CD4-positive, alpha-beta T cell treated with Interleukin-17A for 1 hour (primary cell): Measurements from ENCODE around the gene ALK.
"Not testable (repeated sequence)": the region's sequence is repeated elsewhere in the genome, so short reads cannot be mapped to it uniquely, and the experiment has no call there.

Experiments used
- DNase-seq: peaks from one replicate; pipeline ENCODE4 v3.0.0-alpha.2; 2020

ALK gene

DNA sequence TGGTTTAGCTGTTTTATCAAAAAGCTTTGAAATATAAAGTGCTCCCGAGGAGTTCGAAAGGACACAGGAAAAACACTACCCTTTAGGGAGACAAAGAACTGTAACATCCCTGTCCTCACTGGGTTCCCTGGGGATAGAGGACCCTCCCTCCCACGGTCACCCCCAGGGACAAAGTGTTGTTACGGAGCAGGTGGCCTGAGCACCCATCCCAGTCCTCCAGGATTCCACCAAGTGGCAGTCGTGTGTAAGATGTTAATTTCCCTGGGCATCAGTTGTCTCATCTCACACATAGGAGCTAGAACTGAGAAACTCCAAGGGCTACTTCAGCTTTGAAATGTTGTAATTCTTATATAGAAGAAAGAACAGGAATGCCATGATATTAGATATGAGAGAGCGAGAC is 137.7 kb downstream of the ALK start:
- DNase-seq: no peak

DNA sequence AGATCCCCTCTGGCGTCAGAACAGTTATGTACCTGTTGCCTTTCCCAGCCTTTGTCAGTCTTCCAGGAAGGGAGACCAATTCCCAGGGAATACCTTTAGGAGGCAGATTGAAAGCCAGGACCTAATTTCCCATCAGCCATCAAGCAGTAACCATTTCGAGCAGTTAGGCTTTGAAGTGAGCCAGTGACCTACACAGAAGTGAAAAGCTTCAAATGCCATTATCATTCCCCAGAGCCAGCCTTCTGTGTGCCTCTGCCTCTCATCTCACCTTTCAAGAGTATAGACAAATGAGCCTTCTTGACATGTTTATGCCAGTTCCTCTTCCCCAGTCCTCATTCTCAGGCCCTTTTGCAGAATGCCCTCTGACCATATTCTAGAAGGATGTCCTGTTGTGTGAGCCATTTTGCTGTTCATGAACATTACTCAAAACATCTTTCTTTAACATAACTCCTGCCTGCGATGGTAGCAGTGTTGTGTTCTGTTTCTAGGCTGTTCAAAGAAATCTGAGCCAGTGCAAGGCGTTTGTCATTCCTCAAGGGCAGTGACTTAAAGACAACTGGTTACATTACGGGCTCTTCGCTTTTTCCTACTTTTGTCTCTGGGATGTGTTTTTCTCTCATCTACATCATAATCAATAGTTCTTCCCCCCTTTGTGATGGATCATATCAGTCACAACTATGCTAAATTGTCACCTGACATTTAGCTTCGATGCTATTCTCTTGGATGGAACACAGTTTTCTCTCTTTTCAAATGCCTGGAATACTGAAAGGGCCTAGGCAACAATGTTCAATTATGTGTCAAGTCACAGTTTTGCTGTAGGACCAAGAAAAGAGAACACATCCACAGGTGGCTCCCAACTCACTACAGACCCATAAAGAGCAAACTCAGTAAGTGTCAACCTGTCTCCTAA is 138.6 kb downstream of the ALK start:
- DNase-seq: no peak

DNA sequence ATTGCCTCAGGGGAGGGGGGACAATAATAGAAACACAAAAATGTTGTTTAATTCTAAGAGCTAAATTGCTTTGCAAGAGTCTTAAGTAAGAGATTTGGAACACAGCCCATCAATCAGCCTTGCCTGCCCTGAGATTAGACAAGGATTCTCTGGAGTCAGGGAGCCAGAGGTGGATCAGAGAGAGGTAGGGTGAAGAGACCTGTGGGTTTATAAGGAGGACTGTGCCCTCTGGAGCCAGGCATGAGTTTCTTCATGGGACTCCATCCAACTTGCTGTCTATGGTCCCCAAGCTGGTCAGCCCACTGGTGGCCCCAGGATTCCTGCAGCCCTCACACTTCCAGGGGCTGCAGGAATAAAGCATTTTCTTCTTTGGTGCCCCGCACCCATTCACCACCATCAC is 139.3 kb downstream of the ALK start:
- no peak for DNase-seq

DNA sequence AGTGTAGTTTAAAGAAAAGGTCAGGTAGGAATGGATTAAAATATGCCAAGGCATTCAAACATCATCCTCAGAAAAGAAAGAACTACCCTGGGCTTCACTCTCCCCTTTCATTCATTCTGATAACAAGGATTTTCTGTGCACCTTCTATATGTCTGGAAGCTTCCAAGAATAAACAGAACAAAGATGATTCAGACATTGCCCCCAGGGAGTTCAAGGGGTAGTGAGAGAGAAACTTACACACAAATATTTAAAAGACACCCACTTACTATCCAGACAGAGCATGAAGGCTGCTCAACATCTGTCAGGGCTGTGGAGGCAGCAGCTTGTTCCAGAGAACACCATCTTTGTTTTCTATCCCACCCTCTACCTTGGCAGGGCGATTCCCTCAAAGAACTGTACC is 140.5 kb downstream of the ALK start:
- DNase-seq: no peak

DNA sequence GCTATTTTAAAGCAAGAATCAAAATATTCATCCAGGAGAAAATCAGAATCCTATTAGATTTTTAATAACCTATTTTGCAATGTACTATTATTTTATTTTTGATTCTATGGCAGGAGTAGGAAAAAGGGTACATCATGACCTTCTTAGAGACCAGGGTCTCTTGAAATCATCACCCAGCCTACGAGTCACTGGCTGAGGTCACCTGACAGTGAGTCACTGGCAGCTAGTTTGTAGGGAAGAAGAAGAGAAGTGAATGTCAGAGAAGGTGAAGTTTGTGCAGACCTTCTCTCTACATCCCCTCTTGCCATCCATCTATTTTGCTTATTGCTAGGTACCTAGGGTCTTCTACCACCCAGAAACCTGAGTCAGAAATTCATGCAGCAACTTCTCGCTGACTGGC is 144.2 kb downstream of the ALK start:
- DNase-seq: no peak

DNA sequence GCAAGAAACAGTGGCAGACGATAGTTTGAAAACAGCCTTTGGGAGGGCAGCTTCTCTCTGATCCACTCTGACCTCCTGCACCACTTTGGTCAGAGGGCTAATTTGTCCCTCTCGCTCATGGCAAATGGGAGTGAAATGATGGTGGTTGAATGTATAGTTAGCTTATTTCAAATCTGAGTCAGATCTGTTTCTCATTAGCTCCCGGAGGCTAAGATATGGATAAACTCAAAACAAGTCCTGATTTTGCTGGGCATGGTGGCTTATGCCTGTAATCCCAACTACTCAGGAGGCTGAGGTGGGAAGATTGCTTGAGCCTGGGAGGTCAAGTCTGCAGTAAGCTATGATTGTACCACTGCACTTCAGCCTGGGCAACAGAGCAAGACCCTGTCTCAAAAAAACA is 145.0 kb downstream of the ALK start:
- no peak for DNase-seq

DNA sequence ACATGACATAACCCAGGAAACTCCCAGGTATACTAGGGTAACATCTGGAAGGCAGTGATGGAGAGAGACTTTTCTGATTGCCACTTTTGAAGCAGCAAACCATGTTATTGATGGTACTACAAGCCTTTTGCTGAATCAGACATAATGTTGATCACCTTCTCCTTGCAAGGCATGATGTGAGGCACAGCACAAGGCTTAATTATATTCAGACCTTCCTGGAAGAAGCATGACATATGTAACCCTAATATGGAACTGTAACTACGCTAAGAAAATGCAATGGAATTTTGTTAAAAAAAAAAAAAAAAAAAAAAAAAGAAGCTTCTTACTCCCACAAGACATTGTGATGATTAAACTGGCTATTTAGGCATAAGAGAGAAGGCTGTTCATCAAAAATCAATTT is 145.4 kb downstream of the ALK start:
- DNase-seq: no peak

DNA sequence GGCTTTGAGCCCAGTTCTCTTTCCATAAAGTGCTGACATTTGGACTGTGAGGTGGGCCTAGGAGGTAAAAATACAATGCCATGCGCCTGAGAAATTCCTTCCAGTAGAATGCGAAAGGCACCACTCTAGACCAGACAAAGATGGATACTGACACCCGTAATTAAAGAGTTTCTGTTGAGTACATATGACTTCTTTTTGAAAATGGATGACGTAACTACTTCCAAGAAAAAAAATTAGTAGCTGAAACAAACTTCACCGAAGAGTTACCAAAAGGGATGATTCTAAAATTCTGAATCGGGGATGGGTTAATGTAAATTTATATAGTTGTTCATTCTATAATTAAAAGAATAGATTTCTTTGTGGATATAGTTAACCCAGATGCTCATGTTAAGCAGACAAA is 146.8 kb downstream of the ALK start:
- no peak for DNase-seq

DNA sequence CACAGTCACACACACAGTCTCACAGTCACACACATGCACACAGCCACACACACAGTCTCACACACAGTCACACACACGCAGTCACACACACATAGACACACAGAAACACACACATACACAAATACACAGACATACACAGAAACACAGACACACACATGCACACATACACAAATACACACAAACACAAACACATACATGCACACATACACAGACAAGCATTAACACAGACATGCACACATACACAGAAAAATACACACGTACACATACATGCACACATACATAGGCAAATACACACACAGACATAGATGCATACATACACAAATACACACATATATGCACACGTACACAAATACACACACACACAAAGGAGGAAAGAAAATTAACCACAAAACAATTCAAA is 150.5 kb downstream of the ALK start:
- DNase-seq: no peak

DNA sequence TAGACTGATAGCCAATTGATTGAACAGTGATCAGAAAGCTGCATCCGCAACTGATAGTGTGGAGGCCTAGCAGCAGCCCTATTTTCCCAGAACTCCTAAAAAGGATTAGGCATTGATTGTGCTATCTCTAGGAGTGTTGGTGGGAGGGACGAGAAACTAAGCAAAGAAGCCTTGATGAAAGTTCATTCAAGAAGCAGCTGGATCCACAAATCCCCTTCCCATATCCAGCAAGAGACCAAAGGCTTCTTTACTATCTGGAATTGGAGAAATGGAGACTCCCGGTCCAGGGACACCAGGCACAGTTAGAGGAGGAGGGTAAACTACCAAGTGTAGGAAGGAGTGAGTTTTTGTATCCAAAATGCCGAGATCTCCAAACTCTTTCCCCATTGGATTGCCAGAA is 151.5 kb downstream of the ALK start:
- DNase-seq: no peak

DNA sequence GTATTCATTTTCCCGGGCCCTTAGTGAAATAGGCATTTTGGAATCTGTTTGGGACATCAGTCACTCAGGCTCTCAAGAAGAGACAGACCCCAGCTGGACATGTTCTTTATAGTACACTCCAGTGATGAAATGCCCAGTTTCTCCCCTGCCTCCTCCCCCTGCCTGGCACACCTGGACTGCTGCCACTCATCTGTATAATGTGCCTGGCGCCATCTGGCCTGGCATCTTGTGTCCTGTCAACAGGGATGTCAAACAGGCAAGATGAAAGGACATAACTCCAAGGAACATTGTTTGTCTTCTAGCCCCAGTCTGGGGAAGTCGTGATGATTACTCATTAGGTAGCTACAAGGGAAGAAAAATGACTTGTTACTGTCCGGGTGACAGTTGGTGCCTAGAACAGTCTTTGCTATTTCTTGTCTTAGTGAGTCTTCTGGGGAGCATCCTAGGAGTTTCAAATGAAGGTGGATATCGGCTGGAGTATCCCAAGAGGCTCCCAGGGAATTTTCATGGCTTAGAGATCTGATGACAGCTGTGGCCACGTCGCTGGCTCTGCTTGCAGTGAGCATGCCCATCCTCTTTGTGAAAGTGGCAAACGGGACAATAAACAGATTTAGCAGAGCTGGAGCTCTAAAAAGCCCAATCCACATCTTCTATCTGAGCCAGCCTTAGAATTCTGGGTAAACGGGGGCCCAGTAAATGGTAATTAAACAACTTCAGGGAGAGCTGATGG is 153.6 kb downstream of the ALK start:
- DNase-seq: no peak

DNA sequence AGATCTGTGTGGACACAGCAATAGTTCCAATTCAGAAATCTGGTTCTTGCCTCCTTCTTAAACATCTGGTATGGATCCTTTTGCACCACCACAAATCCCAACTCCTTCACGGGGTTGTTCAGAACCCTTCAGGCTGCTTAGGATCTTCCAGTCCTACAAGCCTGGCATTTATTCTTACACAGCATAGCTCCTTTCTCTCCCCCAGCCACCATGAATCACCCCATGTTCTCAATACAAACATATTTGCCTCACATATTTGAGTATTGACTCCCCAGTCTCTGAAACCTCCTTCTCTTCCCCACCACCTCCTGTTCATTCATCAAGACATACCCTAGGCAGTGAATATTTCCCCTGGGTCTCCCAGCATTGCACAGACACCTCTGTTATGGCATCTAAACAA is 155.2 kb downstream of the ALK start:
- DNase-seq: no peak

DNA sequence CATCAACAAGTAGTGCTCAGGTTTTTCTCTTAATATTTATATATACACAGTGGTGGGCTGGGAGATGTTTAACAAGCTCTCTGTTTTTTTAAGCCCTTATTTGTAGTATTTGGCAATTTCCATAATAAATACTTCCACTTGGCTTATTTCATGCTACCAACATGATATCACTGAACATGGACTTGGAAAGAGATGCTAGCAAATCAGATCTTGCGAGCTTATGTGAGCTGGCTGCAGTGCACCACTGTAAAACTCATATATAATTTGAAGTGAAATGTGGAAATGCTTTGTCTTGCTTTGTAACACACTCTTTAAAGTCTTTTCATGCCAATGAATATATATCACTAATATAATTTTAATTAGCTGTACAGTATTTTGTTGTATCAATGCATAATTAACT is 155.7 kb downstream of the ALK start:
- no peak for DNase-seq

DNA sequence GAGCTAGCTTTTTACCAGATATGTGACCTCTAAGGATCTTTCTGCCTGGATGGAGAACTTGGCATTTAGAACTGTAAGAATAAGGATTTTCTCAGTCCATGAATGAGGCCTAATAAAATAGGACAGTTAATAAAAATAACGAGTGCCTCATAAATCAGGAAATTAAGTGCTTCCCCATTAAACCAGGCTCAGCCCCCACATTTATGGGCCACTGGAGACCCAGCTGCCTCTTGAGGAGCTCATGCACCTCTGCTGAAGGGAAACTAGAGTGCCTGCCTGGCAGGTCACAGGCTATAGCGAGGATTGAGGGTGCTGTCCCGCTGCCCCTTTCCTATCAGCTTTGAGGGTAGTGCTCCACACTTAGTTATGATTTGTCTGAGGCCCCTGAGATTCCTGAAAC is 158.0 kb downstream of the ALK start:
- no peak for DNase-seq

DNA sequence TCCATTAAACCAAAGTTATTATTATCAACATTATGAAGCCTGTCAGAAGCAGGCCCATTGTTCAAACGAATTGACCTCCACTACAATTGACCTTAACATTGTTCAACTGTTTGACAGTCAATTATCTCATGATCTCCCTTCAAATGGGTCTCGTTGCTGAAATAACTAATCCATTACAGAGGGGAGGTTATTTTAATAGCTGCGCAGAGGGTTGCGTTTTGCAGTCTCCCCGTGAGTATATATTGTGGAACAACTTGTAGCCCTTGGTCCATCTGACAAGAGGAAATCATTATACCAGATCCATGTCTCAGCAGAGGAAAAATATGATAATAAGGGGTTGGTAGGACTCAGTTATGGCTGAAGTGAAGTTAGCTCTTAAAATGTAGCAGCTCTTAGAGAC is 159.1 kb downstream of the ALK start:
- DNase-seq: no peak

DNA sequence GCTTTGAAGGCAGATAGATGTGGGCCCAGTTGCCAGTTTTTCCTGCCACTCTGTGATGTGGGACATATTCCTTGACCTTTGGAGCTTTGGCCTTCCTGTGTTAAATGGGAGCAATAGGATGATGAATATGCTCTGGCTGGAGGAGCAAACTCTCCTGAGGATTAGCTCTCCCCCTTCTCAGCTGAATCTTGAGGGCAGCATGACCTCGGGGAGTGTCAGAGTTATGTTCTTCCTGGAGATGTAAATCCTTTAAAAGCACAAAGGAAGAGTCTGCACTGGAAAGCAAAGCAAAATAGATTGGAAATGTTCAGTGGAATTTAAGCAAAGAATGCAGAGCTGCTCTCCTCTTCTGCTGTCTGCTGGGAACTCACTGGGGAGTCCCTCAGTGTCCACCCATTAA is 160.1 kb downstream of the ALK start:
- DNase-seq: no peak

DNA sequence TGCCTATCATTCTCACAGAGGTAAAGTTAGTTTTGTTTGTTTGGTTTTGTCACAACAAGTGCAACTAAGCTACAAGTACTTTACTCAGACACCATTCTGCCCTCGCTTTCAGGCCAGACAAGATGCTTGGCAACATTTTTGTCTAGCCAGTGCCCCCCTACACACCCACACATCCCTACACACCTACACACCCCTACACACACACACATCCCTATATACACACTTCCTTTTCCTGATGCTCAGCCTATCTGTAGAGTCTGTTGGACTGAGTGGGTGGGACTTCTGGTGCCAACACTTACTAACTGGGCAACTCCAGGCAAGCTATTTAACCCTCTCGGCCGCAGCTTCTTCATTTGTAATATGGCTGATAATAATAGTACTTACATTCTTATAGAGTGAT is 161.4 kb downstream of the ALK start:
- DNase-seq: no peak

DNA sequence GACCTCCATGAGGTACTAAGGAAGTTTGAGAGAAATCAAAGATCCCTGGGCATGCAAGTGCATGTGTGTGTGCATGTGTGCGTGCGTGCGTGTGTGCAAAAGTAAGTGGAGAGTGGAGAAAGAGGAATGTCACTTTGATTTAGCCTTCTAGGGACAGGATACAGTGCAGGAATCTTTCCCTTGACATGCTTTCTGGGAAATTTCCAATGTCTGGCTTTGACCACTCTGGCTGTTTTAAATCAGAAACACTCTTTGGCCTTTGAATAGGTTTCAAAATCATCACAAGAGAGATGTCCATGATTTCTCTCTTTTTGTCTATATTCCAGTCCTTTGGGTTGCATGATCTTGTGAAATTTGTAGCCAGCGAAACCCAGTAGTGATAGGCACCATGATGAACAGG is 162.0 kb downstream of the ALK start:
- no peak for DNase-seq

DNA sequence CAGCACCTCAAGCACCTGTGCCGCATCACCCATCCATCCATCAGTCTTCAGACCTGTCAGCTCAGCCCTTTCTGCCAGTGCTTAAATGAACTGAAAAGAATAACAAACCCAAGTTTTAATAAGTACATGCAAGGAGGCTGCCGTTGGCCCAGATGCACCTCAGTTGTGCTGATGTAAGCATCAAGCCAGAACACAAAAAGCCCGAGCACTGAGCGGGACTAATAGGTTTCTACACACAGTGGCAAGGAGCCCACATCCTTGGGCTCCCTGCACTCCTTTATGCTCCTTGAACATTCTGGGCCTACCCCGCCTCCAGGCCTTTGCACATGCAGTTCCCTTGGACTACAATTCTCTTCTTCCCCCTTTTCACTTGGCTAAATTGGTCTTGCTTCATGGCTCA is 165.6 kb downstream of the ALK start:
- DNase-seq: no peak

DNA sequence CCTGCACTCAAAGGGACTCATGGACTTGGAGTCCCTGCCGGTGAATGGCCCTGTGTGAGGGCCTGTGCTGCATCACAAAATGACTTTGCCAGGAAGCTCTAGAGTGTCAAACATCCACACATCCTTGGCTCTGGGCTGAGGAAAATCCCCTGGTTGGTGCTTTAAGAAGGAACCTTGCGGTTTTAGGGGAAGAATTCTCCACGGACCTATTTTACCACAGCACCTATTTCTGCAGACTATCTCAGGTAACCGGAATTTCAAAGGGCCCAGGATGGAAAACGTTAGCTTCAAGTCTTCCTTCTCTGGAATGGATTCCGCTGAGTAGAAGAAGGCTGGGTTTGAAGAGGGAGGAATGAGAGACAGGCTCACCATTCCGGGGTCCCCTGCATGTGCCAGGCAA is 166.2 kb downstream of the ALK start:
- DNase-seq: no peak

DNA sequence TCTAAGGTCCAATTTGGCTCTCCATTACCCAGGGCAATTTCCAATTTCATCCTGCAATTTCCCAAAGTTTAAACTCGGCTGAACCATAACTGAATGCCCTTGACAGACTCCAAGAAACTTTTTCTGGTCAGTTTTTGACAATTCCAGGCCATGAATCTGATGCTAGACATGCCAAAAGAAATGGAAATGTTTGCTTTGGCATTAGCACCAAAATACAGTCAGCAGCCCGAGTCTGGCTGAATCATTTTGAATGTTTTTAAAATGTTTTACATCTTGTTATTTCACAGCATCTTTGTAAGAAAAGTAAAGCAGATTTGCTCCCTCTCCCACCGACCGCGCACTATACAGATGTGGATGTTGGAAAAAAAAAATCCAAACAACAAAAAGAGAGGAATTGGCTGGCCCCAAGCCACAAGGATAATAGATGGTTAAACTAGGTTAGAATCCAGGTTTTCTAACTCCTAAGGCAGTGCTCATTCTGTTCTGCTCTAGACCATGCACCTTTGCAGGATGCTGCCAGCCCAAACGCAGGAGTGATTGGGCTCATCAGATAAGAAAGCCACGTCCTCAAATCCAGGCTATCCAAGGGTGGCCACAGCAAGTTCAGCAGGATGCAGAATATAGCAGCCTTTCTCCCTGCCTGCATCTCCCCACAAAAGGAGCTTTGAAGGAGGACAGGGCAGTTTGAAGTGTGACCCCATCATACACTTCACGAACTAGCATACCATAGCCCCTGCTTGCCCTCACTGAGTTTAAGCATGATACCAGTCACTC is 167.5 kb downstream of the ALK start:
- no peak for DNase-seq

DNA sequence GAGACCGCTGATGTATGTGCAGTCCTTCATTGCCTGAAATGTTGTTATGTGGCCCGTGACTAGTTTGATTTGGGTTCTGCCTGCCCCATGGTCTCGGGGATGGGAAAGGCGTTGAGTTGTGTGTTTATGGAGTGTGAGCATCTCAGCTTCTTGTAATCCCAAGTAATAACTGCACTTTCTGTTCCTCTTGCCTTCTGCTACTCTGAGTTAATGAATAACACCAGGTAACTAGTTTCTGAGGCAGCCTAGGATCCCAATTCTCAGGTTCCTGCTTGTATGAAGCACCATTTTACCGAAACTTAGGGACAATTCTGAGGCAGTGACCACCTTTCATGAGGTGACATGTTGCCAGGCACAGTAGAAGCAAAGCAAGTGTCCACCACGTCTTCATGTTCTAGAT is 170.0 kb downstream of the ALK start:
- DNase-seq: no peak

DNA sequence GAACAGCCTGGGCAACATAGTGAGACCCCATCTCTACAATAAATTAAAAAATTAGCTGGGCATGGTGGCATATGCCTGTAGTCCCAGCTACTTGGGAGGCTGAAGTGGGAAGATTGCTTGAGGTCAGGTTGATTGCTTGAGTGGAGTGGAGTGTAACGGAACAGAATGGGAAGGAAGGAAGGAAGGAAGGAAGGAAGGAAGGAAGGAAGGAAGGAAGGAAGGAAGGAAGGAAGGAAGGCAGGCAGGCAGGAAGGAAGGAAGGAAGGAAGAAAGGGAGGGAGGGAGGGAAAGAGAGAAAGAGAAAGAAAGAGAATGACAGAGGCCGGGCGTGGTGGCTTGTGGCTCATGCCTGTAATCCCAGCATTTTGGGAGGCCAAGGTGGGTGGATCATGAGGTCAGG is 170.9 kb downstream of the ALK start:
- DNase-seq: not testable (repeated sequence)

DNA sequence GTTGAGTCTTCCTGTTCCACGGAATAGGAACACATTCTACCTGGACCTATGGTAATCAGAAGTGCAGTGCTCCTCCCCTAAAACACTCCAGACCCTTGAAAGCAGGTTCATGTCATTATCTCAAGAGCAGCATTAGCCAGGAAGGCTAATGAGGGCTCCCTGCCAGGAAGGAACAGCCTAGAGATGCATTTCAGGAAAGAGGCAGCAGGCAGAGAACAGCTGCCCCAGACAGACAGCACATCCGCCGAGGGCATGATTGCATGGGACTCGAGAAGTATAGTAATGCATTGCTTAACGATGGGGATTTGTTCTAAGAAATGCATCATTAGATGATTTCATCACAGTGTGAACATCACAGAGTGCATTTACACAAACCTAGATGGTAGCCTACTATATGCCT is 171.5 kb downstream of the ALK start:
- no peak for DNase-seq
